SU-DHL-6 (cell line): ENCODE measurements around the gene FAM110D.
A peak's percentile ranks its signal among the peaks of the same experiment; 100 is the strongest.

Experiments used
- H2AFZ ChIP-seq: fragments of 200-600 bp; sonication (generic); 2 replicates; pipeline ENCODE4 v1.6.1; 2014; ENCODE audit warnings: low read depth, mild to moderate bottlenecking, moderate library complexity, mixed read lengths, antibody characterized with exemption, low read length; ENCODE audit not compliant: severe bottlenecking
- H3F3A ChIP-seq: fragments of 200-600 bp; shearing (Covaris generic); 2 replicates; pipeline ENCODE4 v1.6.0; 2016; ENCODE audit warnings: antibody characterized with exemption, mild to moderate bottlenecking; ENCODE audit not compliant: insufficient read depth
- H3K27ac ChIP-seq: fragments of 200-600 bp; sonication (generic); 2 replicates; pipeline ENCODE4 v1.5.1; 2016; ENCODE audit warnings: low read depth, mild to moderate bottlenecking, low read length, moderate library complexity, mixed read lengths
- H3K27me3 ChIP-seq: fragments of 200-600 bp; sonication (generic), shearing (Covaris generic); 2 replicates; pipeline ENCODE4 v1.6.0; 2014; ENCODE audit warnings: mild to moderate bottlenecking, low read length
- H3K36me3 ChIP-seq: fragments of 200-600 bp; sonication (generic); 2 replicates; pipeline ENCODE4 v1.6.1; 2014; ENCODE audit warnings: mild to moderate bottlenecking, low read length, mixed read lengths
- H3K4me2 ChIP-seq: fragments of 300-600, 200-600 bp; shearing (Covaris generic), sonication (generic); 2 replicates; pipeline ENCODE4 v1.6.0; 2014; ENCODE audit warnings: low read length, low read depth, mild to moderate bottlenecking; ENCODE audit not compliant: poor library complexity, severe bottlenecking
- H3K4me3 ChIP-seq: fragments of 200-600 bp; sonication (generic); 2 replicates; pipeline ENCODE4 v1.5.1; 2014; ENCODE audit warnings: antibody characterized with exemption, low read length, mild to moderate bottlenecking, mixed read lengths; ENCODE audit not compliant: insufficient read depth, poor library complexity, severe bottlenecking
- H3K79me2 ChIP-seq: fragments of 200-600 bp; sonication (generic); 2 replicates; pipeline ENCODE4 v1.6.1; 2014; ENCODE audit warnings: mild to moderate bottlenecking, low read length, moderate library complexity; ENCODE audit not compliant: insufficient read depth
- H3K9ac ChIP-seq: fragments of 200-600 bp; sonication (generic); 2 replicates; pipeline ENCODE4 v1.7.0; 2014; ENCODE audit warnings: mild to moderate bottlenecking, low read length
- H3K9me2 ChIP-seq: fragments of 200-600 bp; sonication (generic); replicated peaks from 2 replicates; pipeline ENCODE4 v1.6.1; 2014; ENCODE audit warnings: low read length; ENCODE audit not compliant: insufficient read depth
- H3K9me3 ChIP-seq: fragments of 200-600 bp; sonication (generic); 2 replicates; pipeline ENCODE4 v1.6.1; 2014; ENCODE audit warnings: low read length, mixed read lengths; ENCODE audit not compliant: insufficient read depth
- H4K20me1 ChIP-seq: fragments of 200-600 bp; sonication (generic); 2 replicates; pipeline ENCODE4 v1.6.1; 2014; ENCODE audit warnings: low read depth, mild to moderate bottlenecking, antibody characterized with exemption, low read length, moderate library complexity, mixed read lengths
- EZH2phosphoT487 ChIP-seq: fragments of 200-600 bp; sonication (generic), shearing (Covaris generic); conservative IDR thresholded peaks from 2 replicates; pipeline ENCODE4 v1.6.1; 2018; ENCODE audit warnings: mild to moderate bottlenecking, antibody characterized with exemption, low read length, moderate library complexity, mixed read lengths
- TF ChIP-seq, protein P1 (sequence below): fragments of 200-600 bp; sonication (generic); IDR thresholded peaks from one replicate; pipeline ENCODE4 v1.5.1; 2017; ENCODE audit warnings: antibody characterized with exemption, mild to moderate bottlenecking, low read length, moderate library complexity; ENCODE audit not compliant: insufficient read depth, poor library complexity, severe bottlenecking

The FAM110D gene

DNA sequence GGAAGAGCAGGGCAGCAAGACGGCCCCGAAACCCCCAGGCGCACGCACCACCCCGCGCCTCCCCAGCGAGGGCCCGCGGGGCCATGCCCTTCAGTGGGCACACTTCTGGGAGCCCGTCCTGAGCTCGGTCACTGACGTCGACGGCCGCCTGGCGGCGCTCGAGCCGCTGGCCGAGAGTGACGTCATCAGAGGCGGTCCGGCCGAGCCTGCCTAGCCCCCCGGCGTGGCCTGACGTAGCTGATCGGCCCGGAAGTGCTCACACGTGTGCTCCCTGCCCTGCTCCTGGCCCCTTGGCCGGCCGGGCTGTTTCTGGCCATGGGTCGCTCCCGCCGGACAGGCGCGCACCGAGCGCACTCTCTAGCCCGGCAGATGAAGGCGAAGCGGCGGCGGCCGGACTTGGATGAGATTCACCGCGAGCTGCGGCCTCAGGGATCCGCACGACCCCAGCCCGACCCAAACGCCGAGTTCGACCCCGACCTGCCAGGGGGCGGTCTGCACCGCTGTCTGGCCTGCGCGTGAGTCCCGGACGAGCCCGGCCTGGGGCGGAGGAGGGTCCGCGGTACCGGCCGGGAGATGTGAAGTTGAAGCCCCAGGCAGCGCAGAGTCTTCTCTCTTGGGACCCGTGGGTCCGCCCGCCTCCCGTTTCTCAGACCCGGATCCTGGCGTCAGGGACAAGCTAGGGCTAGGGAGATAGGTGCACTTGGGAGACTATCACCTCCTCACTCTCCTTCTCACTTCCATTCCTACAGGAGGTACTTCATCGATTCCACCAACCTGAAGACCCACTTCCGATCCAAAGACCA, 11.0 kb downstream of the FAM110D start, which contains the start of gene ZNF593:
TSS of gene ZNF593 (plus strand) at position 240 of the 803 bp plus-strand sequence. CDS start at position 316, 76 bp downstream.
- Histone ChIP-seq H3K79me2 (peaks cover 11% of the 10 kb centered on the region), H3K27ac (peak within 1 kb of the TSS; percentile 33), H3K4me2 (peak within 1 kb of the TSS; percentile 84), H3K9me2 (no peaks in the 10 kb centered on the region), H4K20me1 (no peaks in the 10 kb centered on the region), H3K4me3 (peak within 1 kb of the TSS; percentile 98), H3K27me3 (no peaks in the 10 kb centered on the region), H2AFZ (peak within 1 kb of the TSS; percentile 78), H3K9me3 (no peaks in the 10 kb centered on the region), H3F3A (0 out of 2 replicates have a peak, but pooled peaks cover 6% of the 10 kb centered on the region), H3K9ac (peak within 1 kb of the TSS; percentile 99), H3K36me3 (no peaks in the 10 kb centered on the region)
- TF ChIP-seq EZH2phosphoT487, result no peak
- TF ChIP-seq, protein P1, sequence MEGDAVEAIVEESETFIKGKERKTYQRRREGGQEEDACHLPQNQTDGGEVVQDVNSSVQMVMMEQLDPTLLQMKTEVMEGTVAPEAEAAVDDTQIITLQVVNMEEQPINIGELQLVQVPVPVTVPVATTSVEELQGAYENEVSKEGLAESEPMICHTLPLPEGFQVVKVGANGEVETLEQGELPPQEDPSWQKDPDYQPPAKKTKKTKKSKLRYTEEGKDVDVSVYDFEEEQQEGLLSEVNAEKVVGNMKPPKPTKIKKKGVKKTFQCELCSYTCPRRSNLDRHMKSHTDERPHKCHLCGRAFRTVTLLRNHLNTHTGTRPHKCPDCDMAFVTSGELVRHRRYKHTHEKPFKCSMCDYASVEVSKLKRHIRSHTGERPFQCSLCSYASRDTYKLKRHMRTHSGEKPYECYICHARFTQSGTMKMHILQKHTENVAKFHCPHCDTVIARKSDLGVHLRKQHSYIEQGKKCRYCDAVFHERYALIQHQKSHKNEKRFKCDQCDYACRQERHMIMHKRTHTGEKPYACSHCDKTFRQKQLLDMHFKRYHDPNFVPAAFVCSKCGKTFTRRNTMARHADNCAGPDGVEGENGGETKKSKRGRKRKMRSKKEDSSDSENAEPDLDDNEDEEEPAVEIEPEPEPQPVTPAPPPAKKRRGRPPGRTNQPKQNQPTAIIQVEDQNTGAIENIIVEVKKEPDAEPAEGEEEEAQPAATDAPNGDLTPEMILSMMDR, result peak; percentile 74

- H2AFZ ChIP-seq, result peak overlapping the region; percentile 78
- H4K20me1 ChIP-seq, result no peaks in the 10 kb centered on the region
Observed at GRCh38 chr1:26170472-26170821, 11.6 kb downstream of the FAM110D start.

DNA sequence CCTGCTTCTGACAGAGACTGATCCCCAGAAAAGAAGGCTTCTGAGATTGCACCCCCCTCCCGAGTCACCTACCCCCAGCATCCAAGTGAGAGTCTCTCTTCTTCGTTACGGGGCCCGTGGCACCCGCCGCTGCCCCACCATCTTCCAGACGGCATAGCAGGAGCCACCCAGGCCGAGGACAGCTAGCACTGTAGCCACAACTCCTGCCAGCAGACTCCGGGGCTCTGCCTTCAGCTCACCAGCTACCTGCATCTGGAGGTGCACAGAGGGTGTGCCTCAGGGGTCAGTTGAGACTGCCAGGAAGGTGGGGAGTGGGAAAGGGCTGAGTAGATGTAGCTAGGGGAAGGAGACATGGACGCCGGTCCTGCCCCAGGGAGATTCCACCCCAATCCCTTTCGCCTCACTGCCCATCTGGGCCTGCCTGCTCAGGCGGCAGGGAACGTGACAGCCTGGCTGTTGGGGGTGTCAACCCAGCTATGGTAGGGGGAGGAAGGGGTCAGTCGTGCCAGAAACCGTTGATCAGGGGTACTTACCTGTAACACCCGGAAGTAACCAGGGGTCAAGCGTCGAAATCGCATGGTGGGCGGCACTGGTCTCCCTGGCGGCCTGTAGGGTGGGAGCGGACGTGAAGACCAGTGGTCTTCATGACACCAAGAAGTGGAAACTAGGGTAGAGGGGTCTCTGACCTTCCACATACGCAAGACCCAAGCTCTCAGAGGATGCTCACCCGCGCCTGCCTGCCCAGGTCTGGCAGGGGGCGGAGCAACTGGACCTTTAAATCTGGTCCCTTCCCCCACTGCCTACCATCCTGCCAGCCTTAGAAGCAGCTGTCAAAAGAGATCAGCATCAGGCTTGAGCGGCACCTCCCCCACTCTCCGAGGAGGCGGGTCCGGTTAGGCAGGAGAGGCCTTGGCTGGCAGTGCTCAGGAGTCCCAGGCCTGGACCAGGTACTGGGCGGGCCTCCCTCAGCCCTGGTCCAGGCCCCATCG, 12.5 kb downstream of the FAM110D start, which contains the start of gene ZNF593OS:
TSS of gene ZNF593OS (minus strand) at position 749 of the 989 bp plus-strand sequence. CDS start at position 578, 171 bp downstream.
- Histone ChIP-seq H4K20me1 (no peaks in the 10 kb centered on the region), H3K9me2 (no peaks in the 10 kb centered on the region), H3K27me3 (no peaks in the 10 kb centered on the region), H3K4me3 (peak within 1 kb of the TSS; percentile 98), H3K9ac (peak within 1 kb of the TSS; percentile 99), H3K27ac (no peak within 1 kb of the TSS), H3F3A (0 out of 2 replicates have a peak, but pooled peaks cover 6% of the 10 kb centered on the region), H3K4me2 (peak within 1 kb of the TSS; percentile 84), H3K79me2 (peaks cover 11% of the 10 kb centered on the region), H3K36me3 (no peaks in the 10 kb centered on the region), H2AFZ (no peak within 1 kb of the TSS), H3K9me3 (no peaks in the 10 kb centered on the region)
- TF ChIP-seq, protein P1, result no peak
- TF ChIP-seq EZH2phosphoT487, result no peak

More at GRCh38 chr1:26170472-26170821, 11.6 kb downstream of the FAM110D start:
- Histone ChIP-seq H3K9me3 (no peaks in the 10 kb centered on the region), H3K27ac (peak overlapping the region; percentile 33; the same call in 1 of the 2 replicates), H3K79me2 (peaks cover 11% of the 10 kb centered on the region), H3K9ac (peak overlapping the region; percentile 99), H3K27me3 (no peaks in the 10 kb centered on the region), H3K9me2 (no peaks in the 10 kb centered on the region), H3K4me2 (peak overlapping the region; percentile 84), H3K4me3 (peak overlapping the region; percentile 98), H3F3A (0 out of 2 replicates have a peak, but pooled peaks cover 6% of the 10 kb centered on the region), H3K36me3 (no peaks in the 10 kb centered on the region)
- TF ChIP-seq EZH2phosphoT487, result no peak
- TF ChIP-seq, protein P1, result no peak
